SK-N-MC (cell line): ENCODE results near the gene HSD17B1.
A peak's percentile ranks its signal among the peaks of the same experiment; 100 is the strongest.

Source experiments
- DNase-seq: peaks from one replicate; pipeline ENCODE4 v3.0.0-alpha.2; 2011; ENCODE audit warnings: low read depth, low spot score
- H3K27ac ChIP-seq: fragments of 200-600 bp; sonication (generic); 2 replicates; pipeline ENCODE4 v1.5.1; 2016; ENCODE audit warnings: mixed run types
- H3K36me3 ChIP-seq: fragments of 200-600 bp; sonication (generic); 2 replicates; pipeline ENCODE4 v1.6.1; 2017; ENCODE audit warnings: antibody characterized with exemption, low read length, mixed read lengths; ENCODE audit not compliant: insufficient read depth
- H3K4me3 ChIP-seq: fragments of 200-600 bp; sonication (generic); 2 replicates; pipeline ENCODE4 v1.5.1; 2016
- H3K9ac ChIP-seq: fragments of 200-600 bp; sonication (generic); 2 replicates; pipeline ENCODE4 v1.8.0; 2017; ENCODE audit warnings: mixed run types, mixed read lengths; ENCODE audit not compliant: insufficient read length
- H3K9me3 ChIP-seq: fragments of 200-600 bp; sonication (generic); 2 replicates; pipeline ENCODE4 v1.6.1; 2017; ENCODE audit warnings: low read depth, mild to moderate bottlenecking, antibody characterized with exemption, low read length, moderate library complexity, mixed read lengths
- EZH2 ChIP-seq: fragments of 200-600 bp; sonication (generic); IDR thresholded peaks from one replicate; pipeline ENCODE4 v1.6.1; 2017; ENCODE audit warnings: antibody characterized with exemption
- FOXP2 ChIP-seq: optimal IDR thresholded peaks from 2 replicates; pipeline ENCODE3; 2011; ENCODE audit warnings: mild to moderate bottlenecking, moderate library complexity; ENCODE audit not compliant: insufficient read depth; ENCODE audit errors: extremely low read length, control extremely low read depth
- POLR2AphosphoS5 ChIP-seq: IDR thresholded peaks from 2 replicates; pipeline ENCODE4 v1.6.1; 2012; ENCODE audit warnings: mild to moderate bottlenecking, low read depth, low read length, borderline replicate concordance

Gene HSD17B1

DNA sequence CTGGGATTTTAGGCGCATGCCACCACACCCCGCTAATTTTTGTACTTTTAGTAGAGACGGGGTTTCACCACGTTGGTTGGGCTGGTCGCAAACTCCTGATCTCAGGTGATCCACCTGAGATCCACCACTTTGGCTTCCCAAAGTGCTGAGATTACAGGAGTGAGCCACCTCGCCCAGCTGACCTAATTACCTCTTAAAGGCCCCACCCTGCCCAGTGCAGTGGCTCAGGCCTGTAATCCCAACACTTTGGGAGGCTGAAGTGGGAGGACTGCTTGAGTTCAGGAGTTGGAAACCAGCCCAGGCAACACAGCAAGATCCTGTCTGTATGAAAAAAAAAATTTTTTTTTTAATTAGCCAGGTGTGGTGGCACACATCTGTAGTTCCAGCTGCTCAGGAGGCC, 6.4 kb downstream of the HSD17B1 start:
- Histone ChIP-seq H3K9ac (no peak overlapping the region), H3K9me3 (no peaks in the 10 kb centered on the region), H3K27ac (no peak overlapping the region), H3K4me3 (no peak overlapping the region), H3K36me3 (no peaks in the 10 kb centered on the region; the same call in 1 of the 2 replicates)
- no peak for DNase-seq
- no peak for TF ChIP-seq EZH2
- no peak for TF ChIP-seq POLR2AphosphoS5
- no peak for TF ChIP-seq FOXP2

DNA sequence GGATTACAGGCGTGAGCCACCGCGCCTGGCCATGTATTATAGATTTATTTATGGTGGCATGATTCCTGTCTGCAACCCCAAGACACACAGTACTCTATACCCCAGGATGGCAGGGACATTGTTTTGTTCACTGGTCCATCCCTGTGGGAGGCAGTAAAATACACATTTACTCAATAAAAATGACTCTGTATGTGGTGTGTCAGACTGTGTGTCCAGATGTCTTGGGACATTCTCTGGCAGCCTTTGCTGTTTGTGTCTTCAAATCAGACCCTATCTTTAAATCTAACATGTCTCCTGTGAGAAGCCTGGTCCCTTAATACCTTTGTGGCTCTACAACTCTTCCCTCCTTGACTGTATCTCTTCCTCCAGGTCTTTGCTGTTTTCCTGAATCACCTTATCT, 7.5 kb downstream of the HSD17B1 start:
- H3K4me3 ChIP-seq = no peak overlapping the region
- TF ChIP-seq EZH2 (no peak), FOXP2 (no peak), POLR2AphosphoS5 (no peak)
- DNase-seq = no peak

DNA sequence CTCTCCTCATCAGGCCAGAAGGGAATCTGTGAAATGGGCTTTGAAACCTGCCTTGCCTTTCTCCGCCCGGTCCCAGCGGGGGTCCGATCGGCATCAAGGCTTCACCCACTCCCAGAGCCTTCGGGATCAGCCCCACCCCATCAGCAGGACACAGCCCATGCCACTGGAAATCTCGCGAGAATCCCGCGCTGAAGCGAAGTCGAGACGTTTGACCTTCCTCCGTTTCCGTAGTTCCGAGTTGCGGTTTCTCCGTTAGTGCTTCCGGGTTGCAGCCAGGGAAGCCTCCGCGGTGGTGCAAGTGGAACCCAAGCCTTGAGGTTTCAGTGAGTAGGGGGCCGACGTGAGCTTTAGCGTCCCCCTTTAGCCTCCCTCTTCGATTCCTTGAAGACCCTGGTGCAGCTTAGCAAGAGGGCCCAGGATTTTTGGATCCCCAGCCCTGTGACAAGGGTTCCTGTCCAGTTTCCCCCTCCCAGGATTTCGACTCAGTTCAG, 9.2 kb downstream of the HSD17B1 start, which contains the start of gene COASY:
COASY (plus strand) TSS at position 252 of the 491 bp plus-strand sequence. CDS start 475 bp downstream, outside the sequence.
- no peaks in the 10 kb centered on the region for H3K9me3 ChIP-seq
- no peak for TF ChIP-seq EZH2
- TF ChIP-seq POLR2AphosphoS5 = peak; percentile 78
- peak within 1 kb of the TSS; percentile 96 for H3K9ac ChIP-seq
- H3K4me3 ChIP-seq = peak within 1 kb of the TSS; percentile 89
- H3K27ac ChIP-seq = peak within 1 kb of the TSS; percentile 83
- peak; percentile 93 for DNase-seq
- H3K36me3 ChIP-seq = peaks cover 25% of the 10 kb centered on the region; the same call in 1 of the 2 replicates

More for the DNA sequence above, 7.5 kb downstream of the HSD17B1 start:
- Histone ChIP-seq H3K36me3 (peaks cover 12% of the 10 kb centered on the region; the same call in 1 of the 2 replicates), H3K9ac (no peak overlapping the region), H3K27ac (no peak overlapping the region), H3K9me3 (no peaks in the 10 kb centered on the region)

DNA sequence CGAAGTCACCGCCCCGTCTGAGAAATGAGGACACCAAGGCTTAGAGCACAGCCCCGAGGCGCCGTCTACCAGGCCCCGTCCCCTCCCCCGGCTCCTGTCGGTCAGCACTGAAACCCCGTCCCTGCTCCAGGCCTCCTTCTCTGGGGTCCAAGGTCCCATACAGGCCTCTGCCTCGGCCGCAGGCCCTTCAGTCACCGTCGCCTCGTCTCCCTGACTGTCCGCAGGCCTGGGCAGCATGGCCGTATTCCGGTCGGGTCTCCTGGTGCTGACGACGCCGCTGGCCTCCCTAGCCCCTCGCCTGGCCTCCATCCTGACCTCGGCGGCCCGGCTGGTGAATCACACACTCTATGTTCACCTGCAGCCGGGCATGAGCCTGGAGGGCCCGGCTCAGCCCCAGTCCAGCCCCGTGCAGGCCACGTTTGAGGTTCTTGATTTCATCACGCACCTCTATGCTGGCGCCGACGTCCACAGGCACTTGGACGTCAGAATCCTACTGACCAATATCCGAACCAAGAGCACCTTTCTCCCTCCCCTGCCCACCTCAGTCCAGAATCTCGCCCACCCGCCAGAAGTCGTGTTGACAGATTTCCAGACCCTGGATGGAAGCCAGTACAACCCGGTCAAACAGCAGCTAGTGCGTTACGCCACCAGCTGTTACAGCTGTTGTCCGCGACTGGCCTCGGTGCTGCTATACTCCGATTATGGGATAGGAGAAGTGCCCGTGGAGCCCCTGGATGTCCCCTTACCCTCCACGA, 9.8 kb downstream of the HSD17B1 start:
- no peak for TF ChIP-seq EZH2
- TF ChIP-seq FOXP2 = no peak
- TF ChIP-seq POLR2AphosphoS5 = no peak; the same call in 1 of the 2 replicates
- Histone ChIP-seq H3K4me3 (peak overlapping the region; percentile 89), H3K9ac (peak overlapping the region; percentile 96), H3K27ac (peak overlapping the region; percentile 83), H3K36me3 (peaks cover 25% of the 10 kb centered on the region; the same call in 1 of the 2 replicates), H3K9me3 (no peaks in the 10 kb centered on the region)
- no peak for DNase-seq

DNA sequence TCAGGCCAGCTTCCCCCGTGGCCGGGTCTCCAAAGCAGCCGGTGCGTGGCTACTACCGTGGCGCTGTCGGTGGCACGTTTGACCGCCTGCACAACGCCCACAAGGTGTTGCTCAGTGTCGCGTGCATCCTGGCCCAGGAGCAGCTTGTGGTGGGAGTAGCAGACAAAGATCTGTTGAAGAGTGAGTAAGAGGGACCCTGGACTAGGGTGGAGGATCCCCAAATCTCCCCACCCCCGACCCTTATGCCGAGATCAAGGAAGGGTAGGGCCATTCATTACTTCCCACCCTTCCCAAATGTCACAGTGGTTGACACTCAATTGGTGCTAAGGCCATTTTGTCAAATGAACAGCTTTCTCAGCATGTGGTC, 10.4 kb downstream of the HSD17B1 start:
- Histone ChIP-seq H3K9me3 (no peaks in the 10 kb centered on the region), H3K36me3 (peaks cover 25% of the 10 kb centered on the region; the same call in 1 of the 2 replicates), H3K4me3 (peak overlapping the region; percentile 89), H3K27ac (0 out of 2 replicates have a peak overlapping the region, but pooled peaks have one; percentile 21), H3K9ac (peak overlapping the region; percentile 96)
- TF ChIP-seq POLR2AphosphoS5 (no peak; the same call in 1 of the 2 replicates), FOXP2 (no peak), EZH2 (no peak)
- DNase-seq = no peak

DNA sequence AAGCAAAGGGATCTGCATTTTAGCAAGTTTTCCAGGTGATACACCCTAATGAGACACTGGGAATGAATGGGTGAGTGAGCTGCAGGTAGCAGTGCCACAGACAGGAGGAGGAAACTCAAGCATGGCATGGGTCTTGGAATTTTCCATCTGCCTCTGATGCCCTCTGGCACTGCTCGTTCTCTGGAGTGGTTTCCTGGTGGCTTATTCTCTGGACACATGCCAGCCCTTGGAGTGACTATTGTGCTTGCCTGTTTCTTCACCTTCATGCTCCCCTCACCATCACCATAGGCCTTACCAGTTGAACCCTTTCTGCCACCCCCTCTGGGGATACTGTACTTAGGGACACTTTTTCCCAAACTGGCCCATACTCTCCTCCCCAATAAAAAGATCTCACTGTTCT, 10.8 kb downstream of the HSD17B1 start:
- Histone ChIP-seq H3K9ac (peak overlapping the region; percentile 96), H3K27ac (0 out of 2 replicates have a peak overlapping the region, but pooled peaks have one; percentile 21), H3K9me3 (no peaks in the 10 kb centered on the region), H3K36me3 (peaks cover 27% of the 10 kb centered on the region), H3K4me3 (peak overlapping the region; percentile 89)
- DNase-seq = no peak
- TF ChIP-seq POLR2AphosphoS5 (no peak), EZH2 (no peak), FOXP2 (no peak)

DNA sequence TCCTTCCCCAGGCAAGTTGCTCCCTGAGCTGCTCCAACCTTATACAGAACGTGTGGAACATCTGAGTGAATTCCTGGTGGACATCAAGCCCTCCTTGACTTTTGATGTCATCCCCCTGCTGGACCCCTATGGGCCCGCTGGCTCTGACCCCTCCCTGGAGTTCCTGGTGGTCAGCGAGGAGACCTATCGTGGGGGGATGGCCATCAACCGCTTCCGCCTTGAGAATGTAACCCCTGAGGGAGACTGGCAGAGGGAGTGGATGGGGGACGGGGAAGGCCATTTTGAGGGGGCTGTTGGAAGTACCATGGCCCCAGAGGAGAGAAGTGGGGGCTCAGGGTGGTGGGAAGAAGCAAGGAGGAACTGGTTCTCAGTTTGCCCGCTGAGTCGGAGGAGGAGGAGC, 11.2 kb downstream of the HSD17B1 start:
- Histone ChIP-seq H3K9me3 (no peaks in the 10 kb centered on the region), H3K9ac (peak overlapping the region; percentile 28), H3K27ac (no peak overlapping the region), H3K4me3 (peak overlapping the region; percentile 89; the same call in 1 of the 2 replicates), H3K36me3 (peaks cover 31% of the 10 kb centered on the region)
- DNase-seq = no peak
- TF ChIP-seq POLR2AphosphoS5 (no peak), EZH2 (no peak), FOXP2 (no peak)

DNA sequence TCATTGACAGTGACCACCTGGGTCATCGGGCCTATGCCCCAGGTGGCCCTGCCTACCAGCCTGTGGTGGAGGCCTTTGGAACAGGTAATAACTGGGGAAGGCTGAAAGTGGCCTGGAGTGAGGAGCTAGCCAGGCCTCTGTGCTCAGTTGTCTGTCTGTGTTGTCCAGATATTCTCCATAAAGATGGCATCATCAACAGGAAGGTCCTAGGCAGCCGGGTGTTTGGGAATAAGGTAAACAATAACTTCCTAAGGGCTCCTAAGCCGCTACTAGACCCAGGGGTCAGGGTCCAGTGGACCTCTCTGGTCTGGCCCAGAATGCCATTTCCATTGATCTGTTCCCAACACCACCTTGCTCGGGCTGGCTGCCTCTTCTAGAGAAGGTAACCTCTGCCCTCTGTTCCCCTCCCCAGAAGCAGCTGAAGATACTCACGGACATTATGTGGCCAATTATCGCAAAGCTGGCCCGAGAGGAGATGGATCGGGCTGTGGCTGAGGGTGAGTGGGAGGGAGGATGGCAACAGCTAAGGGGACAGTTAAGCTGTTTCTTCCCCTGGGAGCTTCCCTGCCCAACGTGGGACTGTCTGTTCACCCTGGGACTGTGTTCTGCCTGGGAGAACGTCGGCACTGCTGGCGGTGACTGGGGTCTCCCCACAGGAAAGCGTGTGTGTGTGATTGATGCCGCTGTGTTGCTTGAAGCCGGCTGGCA, 12.2 kb downstream of the HSD17B1 start:
- Histone ChIP-seq H3K9me3 (no peaks in the 10 kb centered on the region), H3K27ac (no peak overlapping the region), H3K36me3 (peaks cover 41% of the 10 kb centered on the region), H3K4me3 (no peak overlapping the region), H3K9ac (no peak overlapping the region)
- no peak for DNase-seq
- no peak for TF ChIP-seq FOXP2
